Keratinocyte (primary cell): ENCODE measurements around the gene ZC3H14.

Source experiments
- CTCF ChIP-seq, 3 experiments: IDR thresholded peaks in 1 of 3; conservative IDR thresholded peaks in 1 of 3; optimal IDR thresholded peaks in 1 of 3; 2 replicates in 2 of 3; 3 replicates in 1 of 3; pipeline versions ENCODE3 to v1.5.1; 2011; ENCODE audit warnings: low read length in 3 of 3, mild to moderate bottlenecking in 3 of 3, moderate library complexity in 2 of 3, control low read depth in 1 of 3, inconsistent platforms in 1 of 3; ENCODE audit not compliant: insufficient read depth in 2 of 3; ENCODE audit errors: extremely low read depth in 1 of 3
- EZH2 ChIP-seq: IDR thresholded peaks from one replicate; pipeline ENCODE4 v1.6.1; 2012; ENCODE audit warnings: inconsistent platforms, mild to moderate bottlenecking, low read length, moderate library complexity

GRCh38 chr14:88630565-88630964 lies 67.7 kb downstream of the ZC3H14 start:
- TF ChIP-seq CTCF (optimal IDR thresholded peaks at IDR 0.05 in 1 of 3, IDR thresholded peaks at IDR 0.05 in 1 of 3, conservative IDR thresholded peaks at IDR 0.05 in 1 of 3; ENCODE audit: extremely low read depth in 1 of 3, insufficient read depth in 2 of 3, low read length in 3 of 3) (no peak), EZH2 (no peak)
